Measurements from ENCODE around the gene TMEM121. TPM values are rescaled to one million over a fixed set of nuclear protein-coding genes. Genes with fewer than 3 reads are reported as not detected.

Gene TMEM121
- polyA plus RNA-seq, 3 donors, result 0.08 to 0.11 TPM; not detected in 1

DNA sequence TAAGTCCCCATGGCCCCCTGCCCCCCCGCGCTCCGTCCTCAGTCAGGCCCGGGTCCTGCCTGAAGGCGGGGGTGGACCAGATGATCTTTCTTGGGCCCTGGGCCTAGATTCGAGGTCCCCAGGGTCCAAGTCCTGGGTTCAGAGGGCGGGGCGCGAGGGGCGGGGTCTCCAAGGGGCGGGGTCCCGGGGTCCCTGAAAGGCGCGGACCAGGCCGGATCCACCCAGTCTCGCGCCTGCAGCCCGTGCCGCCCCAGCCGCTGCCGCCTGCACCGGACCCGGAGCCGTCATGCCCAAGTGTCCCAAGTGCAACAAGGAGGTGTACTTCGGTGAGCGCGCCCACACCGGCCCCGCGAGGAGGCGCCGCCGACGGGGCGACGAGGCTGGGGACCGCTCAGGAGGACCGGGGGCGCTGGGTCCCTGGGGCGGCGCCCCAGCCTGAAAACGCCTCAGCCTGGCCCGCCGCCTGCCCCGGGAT is 39.4 kb upstream of the TMEM121 start:
- peak overlapping the region; percentile 80 to 87 for H3K4me3 Mint-ChIP-seq
- H3K4me1 ChIP-seq (ENCODE audit: control insufficient read depth in 1 of 2, insufficient read depth in 2 of 2, low read length in 2 of 2), result peaks cover 70 to 83% of the 10 kb centered on the region in 2 donors
- H3K9me3 ChIP-seq (replicated peaks in 1 of 2; ENCODE audit: control insufficient read depth in 1 of 2, insufficient read depth in 1 of 2, low read length in 2 of 2), result no peaks in the 10 kb centered on the region
- H3K4me3 ChIP-seq (replicated peaks in 1 of 3; ENCODE audit: low read depth in 2 of 3, low read length in 3 of 3), result peak overlapping the region; percentile 58 to 89 (median 72)
- H3K9me3 Mint-ChIP-seq, result peaks cover 0 to 6% (median 3%) of the 10 kb centered on the region in 7 donors
- H3K4me2 ChIP-seq (replicated peaks; ENCODE audit: extremely low read depth, low read length, poor library complexity, severe bottlenecking), result peak overlapping the region; percentile 82
- peaks cover 30 to 49% (median 36%) of the 10 kb centered on the region in 3 donors for H3K27me3 Mint-ChIP-seq (ENCODE audit: low read depth in 3 of 3)
- peak in 2 of 3 donors; percentile 49 to 60 for DNase-seq
- H3K79me2 ChIP-seq (ENCODE audit: insufficient read depth, low read length), result peaks cover 4% of the 10 kb centered on the region
- H3K9ac ChIP-seq (ENCODE audit: insufficient read depth, low read length, poor library complexity, severe bottlenecking), result peak overlapping the region; percentile 95
- WGBS (ENCODE audit: insufficient coverage), result 2% methylated on average over 45 of the region's 45 CpGs
- H3K27ac ChIP-seq (ENCODE audit: low read depth in 1 of 2, low read length in 2 of 2), result peak overlapping the region; percentile 79 to 94
- peak overlapping the region in 6 of 7 donors; percentile 67 to 94 (median 92) for H3K27ac Mint-ChIP-seq
- peak overlapping the region; percentile 50 for H2AFZ ChIP-seq (ENCODE audit: insufficient read depth, low read depth, low read length, poor library complexity, severe bottlenecking)
- TF ChIP-seq CTCF (IDR thresholded peaks at IDR 0.05), result no peak
- peaks cover 54% of the 10 kb centered on the region for H3K4me1 Mint-ChIP-seq
- H4K20me1 ChIP-seq (ENCODE audit: insufficient read depth, low read length), result peaks cover 17% of the 10 kb centered on the region
- H3K27me3 ChIP-seq (ENCODE audit: control insufficient read depth in 2 of 2, insufficient read depth in 2 of 2, low read length in 2 of 2), result peaks cover 2 to 39% of the 10 kb centered on the region in 2 donors
- peaks cover 5 to 12% of the 10 kb centered on the region in 2 donors for H3K36me3 Mint-ChIP-seq
- peaks cover 0 to 3% of the 10 kb centered on the region in 2 donors for H3K36me3 ChIP-seq (replicated peaks in 1 of 2; ENCODE audit: control insufficient read depth in 1 of 2, insufficient read depth in 2 of 2, low read length in 2 of 2)
- intact Hi-C loops (cut with micrococcal nuclease), result loop anchor here in 1 of 2 donors (10.0 kb wide), 1 partner anchor 422 kb away; the partner anchor contains the start of gene GPR132

- Mint-ChIP-seq H3K9me3 (peaks cover 0 to 5% (median 3%) of the 10 kb centered on the region in 7 donors), H3K36me3 (peaks cover 5 to 9% of the 10 kb centered on the region in 2 donors), H3K4me3 (peak overlapping the region; percentile 80 to 87), H3K4me1 (peaks cover 49% of the 10 kb centered on the region), H3K27me3 (ENCODE audit: low read depth in 3 of 3) (peaks cover 27 to 46% (median 36%) of the 10 kb centered on the region in 3 donors), H3K27ac (peak overlapping the region; percentile 67 to 94 (median 91))
- peaks cover 22% of the 10 kb centered on the region for H4K20me1 ChIP-seq (ENCODE audit: insufficient read depth, low read length)
- no peaks in the 10 kb centered on the region for H3K9me3 ChIP-seq (replicated peaks in 1 of 2; ENCODE audit: control insufficient read depth in 1 of 2, insufficient read depth in 1 of 2, low read length in 2 of 2)
- peak overlapping the region; percentile 58 to 89 (median 72) for H3K4me3 ChIP-seq (replicated peaks in 1 of 3; ENCODE audit: low read depth in 2 of 3, low read length in 3 of 3)
- DNase-seq, result peak; percentile 79 to 80 (median 79)
- H2AFZ ChIP-seq (ENCODE audit: insufficient read depth, low read depth, low read length, poor library complexity, severe bottlenecking), result peak overlapping the region; percentile 50
- peaks cover 0 to 3% of the 10 kb centered on the region in 2 donors for H3K36me3 ChIP-seq (replicated peaks in 1 of 2; ENCODE audit: control insufficient read depth in 1 of 2, insufficient read depth in 2 of 2, low read length in 2 of 2)
- H3K4me1 ChIP-seq (ENCODE audit: control insufficient read depth in 1 of 2, insufficient read depth in 2 of 2, low read length in 2 of 2), result peaks cover 66 to 81% of the 10 kb centered on the region in 2 donors
- intact Hi-C loops (cut with micrococcal nuclease), result loop anchor here in 1 of 2 donors (10.0 kb wide), 1 partner anchor 423 kb away; the partner anchor contains the start of gene GPR132
- H3K79me2 ChIP-seq (ENCODE audit: insufficient read depth, low read length), result peaks cover 5% of the 10 kb centered on the region
- H3K27me3 ChIP-seq (ENCODE audit: control insufficient read depth in 2 of 2, insufficient read depth in 2 of 2, low read length in 2 of 2), result peaks cover 2 to 39% of the 10 kb centered on the region in 2 donors
- H3K27ac ChIP-seq (ENCODE audit: low read depth in 1 of 2, low read length in 2 of 2), result peak overlapping the region; percentile 79 to 94
- H3K4me2 ChIP-seq (replicated peaks; ENCODE audit: extremely low read depth, low read length, poor library complexity, severe bottlenecking), result peak overlapping the region; percentile 82
- peak overlapping the region; percentile 95 for H3K9ac ChIP-seq (ENCODE audit: insufficient read depth, low read length, poor library complexity, severe bottlenecking)
- under 1% methylated on average over 44 of the region's 48 CpGs for WGBS (ENCODE audit: insufficient coverage)
- TF ChIP-seq CTCF (IDR thresholded peaks at IDR 0.05), result no peak
Observed at GRCh38 chr14:105487449-105487985, 38.9 kb upstream of the TMEM121 start.

Data from CD14-positive monocyte (primary cell).